ENCODE measurements around the gene CYS1. TPM values are rescaled to one million over a fixed set of nuclear protein-coding genes. Genes with fewer than 3 reads are reported as not detected.

The CYS1 gene
- total and polyA plus RNA-seq, 2 of the 8 experiments (the other 6 are each of a cell fraction or from before 2014, with no cell fraction given): 0.09 to 0.13 TPM

GRCh38 chr2:10054976-10055375, 25.2 kb downstream of the CYS1 start (continued):
- no peak for TF ChIP-seq NANOG (IDR thresholded peaks at IDR 0.05; ENCODE audit: insufficient read depth, low read depth, low read length, poor library complexity, severe bottlenecking)

Measured in H1 (cell line).